GM12891 (cell line): ENCODE measurements around the gene EXPH5.

ENCODE experiments used
- POLR2A ChIP-seq: IDR thresholded peaks from 2 replicates; pipeline ENCODE4 v1.6.1; 2011; ENCODE audit warnings: low read depth, low read length, control low read depth
- POLR2AphosphoS5 ChIP-seq: IDR thresholded peaks from 2 replicates; pipeline ENCODE4 v1.6.1; 2011; ENCODE audit warnings: low read depth, low read length, control low read depth
- POU2F2 ChIP-seq: IDR thresholded peaks from 2 replicates; pipeline ENCODE4 v1.6.1; 2011; ENCODE audit warnings: low read depth, mild to moderate bottlenecking, control low read depth, low read length, moderate library complexity
- SPI1 ChIP-seq: IDR thresholded peaks from 2 replicates; pipeline ENCODE4 v1.6.1; 2011; ENCODE audit warnings: low read depth, low read length, control low read depth
- TAF1 ChIP-seq: IDR thresholded peaks from 2 replicates; pipeline ENCODE4 v1.6.1; 2011; ENCODE audit warnings: low read depth, low read length, control low read depth

GRCh38 chr11:108569896-108570295, 23.7 kb downstream of the EXPH5 start:
- TF ChIP-seq POU2F2 (no peak), TAF1 (no peak), POLR2AphosphoS5 (no peak), POLR2A (no peak), SPI1 (no peak)
